GM23338 (cell line): ENCODE results near the gene VENTX. TPM values are rescaled to one million over a fixed set of nuclear protein-coding genes. Genes with fewer than 3 reads are reported as not detected.

ENCODE experiments used
- ATAC-seq: fragments of 200-7000 bp; cut with Tn5 transposase; 3 replicates; pipeline ENCODE4 v1.9.1; 2020
- DNase-seq: peaks from one replicate; pipeline ENCODE4 v3.0.0-alpha.2; 2015; ENCODE audit warnings: low spot score
- H2AFZ ChIP-seq: fragments of 200-600 bp; sonication (generic); 2 replicates; pipeline ENCODE4 v1.8.0; 2016; ENCODE audit warnings: antibody characterized with exemption, mild to moderate bottlenecking, moderate library complexity
- H3F3A ChIP-seq: fragments of 200-600 bp; sonication (generic); replicated peaks from 2 replicates; pipeline ENCODE4 v1.8.0; 2017; ENCODE audit warnings: antibody characterized with exemption, mixed run types, low read depth
- H3K27ac ChIP-seq: fragments of 200-600 bp; sonication (generic); 2 replicates; pipeline ENCODE4 v1.6.1; 2016; ENCODE audit warnings: low read depth
- H3K27me3 ChIP-seq: fragments of 200-600 bp; sonication (generic); 2 replicates; pipeline ENCODE4 v1.8.0; 2016; ENCODE audit warnings: mild to moderate bottlenecking, mixed run types, moderate library complexity; ENCODE audit not compliant: insufficient read depth
- H3K36me3 ChIP-seq: fragments of 200-600 bp; sonication (generic); 2 replicates; pipeline ENCODE4 v1.8.0; 2016; ENCODE audit warnings: mild to moderate bottlenecking; ENCODE audit not compliant: insufficient read depth
- H3K4me1 ChIP-seq: fragments of 200-600 bp; sonication (generic); 2 replicates; pipeline ENCODE4 v1.8.0; 2016; ENCODE audit warnings: mild to moderate bottlenecking, moderate library complexity; ENCODE audit not compliant: insufficient read depth
- H3K4me2 ChIP-seq: fragments of 200-600 bp; sonication (generic); 2 replicates; pipeline ENCODE4 v1.7.1; 2017; ENCODE audit warnings: mixed run types
- H3K4me3 ChIP-seq: fragments of 200-600 bp; sonication (generic); 2 replicates; pipeline ENCODE4 v1.6.1; 2016; ENCODE audit warnings: mixed run types
- H3K79me2 ChIP-seq: fragments of 200-600 bp; sonication (generic); replicated peaks from 2 replicates; pipeline ENCODE4 v1.8.0; 2017; ENCODE audit warnings: mild to moderate bottlenecking; ENCODE audit not compliant: insufficient read depth
- H3K9me2 ChIP-seq: fragments of 200-600 bp; sonication (generic); 2 replicates; pipeline ENCODE4 v1.8.0; 2017; ENCODE audit not compliant: insufficient read depth
- H4K20me1 ChIP-seq: fragments of 200-600 bp; sonication (generic); replicated peaks from 2 replicates; pipeline ENCODE4 v1.8.0; 2017; ENCODE audit warnings: mild to moderate bottlenecking; ENCODE audit not compliant: insufficient read depth
- H3K27ac Mint-ChIP-seq: 2 replicates; pipeline ENCODE4 v1.8.0; 2020; ENCODE audit warnings: inconsistent platforms, mild to moderate bottlenecking, moderate library complexity, mixed read lengths
- H3K27me3 Mint-ChIP-seq: 3 replicates; pipeline ENCODE4 v1.8.0; 2022; ENCODE audit warnings: low read depth, mild to moderate bottlenecking, moderate library complexity, mixed read lengths, inconsistent platforms; ENCODE audit not compliant: insufficient read depth, poor library complexity
- H3K36me3 Mint-ChIP-seq: 3 replicates; pipeline ENCODE4 v1.8.0; 2021; ENCODE audit warnings: low read depth, mild to moderate bottlenecking, inconsistent platforms, moderate library complexity, mixed read lengths
- H3K4me1 Mint-ChIP-seq: 3 replicates; pipeline ENCODE4 v1.8.0; 2020; ENCODE audit warnings: mild to moderate bottlenecking, inconsistent platforms, mixed read lengths
- H3K4me3 Mint-ChIP-seq: 3 replicates; pipeline ENCODE4 v1.8.0; 2021; ENCODE audit warnings: moderate library complexity, mild to moderate bottlenecking, inconsistent platforms, mixed read lengths
- H3K9me3 Mint-ChIP-seq: 3 replicates; pipeline ENCODE4 v1.8.0; 2020; ENCODE audit warnings: moderate library complexity, mild to moderate bottlenecking, inconsistent platforms, mixed read lengths
- CREB1 ChIP-seq: fragments of 250-450 bp; sonication (Bioruptor Pico); IDR thresholded peaks from 2 replicates; pipeline ENCODE4 v1.5.0; 2020; ENCODE audit warnings: low read depth, mild to moderate bottlenecking, moderate library complexity
- EZH2 ChIP-seq: fragments of 200-600 bp; sonication (generic); IDR thresholded peaks from one replicate; pipeline ENCODE4 v1.8.0; 2017; ENCODE audit warnings: antibody characterized with exemption, mild to moderate bottlenecking, low read depth; ENCODE audit not compliant: unreplicated experiment
- EZH2phosphoT487 ChIP-seq: fragments of 200-600 bp; sonication (generic); IDR thresholded peaks from one replicate; pipeline ENCODE4 v1.8.1; 2018; ENCODE audit warnings: antibody characterized with exemption; ENCODE audit not compliant: unreplicated experiment
- JUNB ChIP-seq: IDR thresholded peaks from one replicate; pipeline ENCODE4 v1.6.1; 2016; ENCODE audit warnings: antibody characterized with exemption; ENCODE audit not compliant: unreplicated experiment
- NANOG ChIP-seq: IDR thresholded peaks from 2 replicates; pipeline ENCODE4 v1.6.1; 2016; ENCODE audit warnings: antibody characterized with exemption, borderline replicate concordance
- STAT1 ChIP-seq: IDR thresholded peaks from one replicate; pipeline ENCODE4 v1.6.1; 2016; ENCODE audit warnings: antibody characterized with exemption; ENCODE audit not compliant: unreplicated experiment
- ZNF114 ChIP-seq: fragments of 250-450 bp; sonication (Bioruptor Pico); IDR thresholded peaks from 2 replicates; pipeline ENCODE4 v1.5.0; 2020; ENCODE audit warnings: mild to moderate bottlenecking, moderate library complexity
- ZNF331 ChIP-seq: fragments of 250-450 bp; sonication (Bioruptor Pico); IDR thresholded peaks from 2 replicates; pipeline ENCODE4 v1.5.0; 2020; ENCODE audit warnings: low read depth, mild to moderate bottlenecking, moderate library complexity
- polyA plus RNA-seq: library from polyadenylated mRNA; unstranded; fragments of >200 nt; fragmentation: Nextera tagmentation; extraction: Ambion mirVana; gene quantifications from 2 replicates; pipeline ENCODE4 v1.2.1, GENCODE V29; 2016
- total RNA-seq: library from RNA; depleted of rRNA; stranded (reverse); fragments of >200 nt; shearing (Covaris generic); gene quantifications from 2 replicates; pipeline ENCODE4 v1.2.3, GENCODE V29; 2014
- TF ChIP-seq, protein P1 (sequence below): IDR thresholded peaks from 2 replicates; pipeline ENCODE4 v1.6.1; 2016; ENCODE audit warnings: antibody characterized with exemption
- TF ChIP-seq, protein P2 (sequence below): IDR thresholded peaks from one replicate; pipeline ENCODE4 v1.6.1; 2018; ENCODE audit warnings: antibody characterized with exemption; ENCODE audit not compliant: unreplicated experiment
- TF ChIP-seq, protein P3 (sequence below), 2 experiments: fragments of 200-600 bp in 1 of 2; sonication (generic) in 1 of 2; conservative IDR thresholded peaks; 2 replicates each; pipeline versions ENCODE4 v1.5.1 to v1.6.1; 2016 to 2017; ENCODE audit warnings: antibody characterized with exemption in 2 of 2, low read depth in 2 of 2, mild to moderate bottlenecking in 2 of 2, moderate library complexity in 1 of 2

VENTX gene
- total and polyA plus RNA-seq, 2 experiments from 2014 or later = 4.8 to 8.1 TPM

DNA sequence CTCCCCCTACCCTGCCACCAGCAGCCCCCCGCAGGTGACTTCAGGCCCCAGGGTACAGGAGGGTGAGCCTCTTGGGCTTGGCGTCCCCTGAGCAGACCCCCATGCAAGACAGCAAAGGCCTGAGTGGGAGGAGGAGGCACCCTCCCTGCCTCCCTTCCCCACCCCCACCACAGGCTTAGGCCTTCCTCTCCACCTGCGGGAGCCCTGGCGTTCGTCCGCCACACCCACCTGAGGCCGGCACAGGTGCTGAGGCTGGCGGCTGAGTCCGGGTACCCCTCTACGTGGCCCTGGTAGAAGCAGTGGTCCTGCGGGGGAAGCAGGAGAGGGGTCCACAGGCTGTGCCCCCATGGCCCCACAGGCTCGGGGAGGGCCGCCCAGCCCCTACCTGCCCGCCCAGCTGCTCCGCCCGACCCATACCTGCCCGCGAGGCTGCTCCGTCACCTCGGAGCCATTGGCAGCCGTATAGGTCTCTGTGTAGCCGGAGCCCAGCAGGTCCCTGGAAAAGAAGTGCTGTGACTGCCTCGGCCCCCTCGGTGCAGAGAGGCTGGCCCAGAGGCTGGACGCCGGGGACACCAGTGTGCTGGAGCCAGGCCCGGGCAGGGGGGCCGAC is 36.0 kb downstream of the VENTX start:
- H3K4me2 ChIP-seq = no peak overlapping the region
- no peak overlapping the region for H3K4me3 Mint-ChIP-seq
- no peaks in the 10 kb centered on the region for H3K36me3 ChIP-seq
- H3K9me2 ChIP-seq = no peaks in the 10 kb centered on the region
- H3K27me3 Mint-ChIP-seq = peaks cover 5% of the 10 kb centered on the region
- no peaks in the 10 kb centered on the region for H4K20me1 ChIP-seq
- no peaks in the 10 kb centered on the region for H3K79me2 ChIP-seq
- no peak for DNase-seq
- H3K27me3 ChIP-seq = no peaks in the 10 kb centered on the region
- no peak overlapping the region for H3K27ac ChIP-seq
- H3K4me1 ChIP-seq = no peaks in the 10 kb centered on the region
- TF ChIP-seq ZNF331 = no peak
- TF ChIP-seq CREB1 (CRISPR knock-in tag) = no peak
- no peak for TF ChIP-seq EZH2
- TF ChIP-seq, protein P1, sequence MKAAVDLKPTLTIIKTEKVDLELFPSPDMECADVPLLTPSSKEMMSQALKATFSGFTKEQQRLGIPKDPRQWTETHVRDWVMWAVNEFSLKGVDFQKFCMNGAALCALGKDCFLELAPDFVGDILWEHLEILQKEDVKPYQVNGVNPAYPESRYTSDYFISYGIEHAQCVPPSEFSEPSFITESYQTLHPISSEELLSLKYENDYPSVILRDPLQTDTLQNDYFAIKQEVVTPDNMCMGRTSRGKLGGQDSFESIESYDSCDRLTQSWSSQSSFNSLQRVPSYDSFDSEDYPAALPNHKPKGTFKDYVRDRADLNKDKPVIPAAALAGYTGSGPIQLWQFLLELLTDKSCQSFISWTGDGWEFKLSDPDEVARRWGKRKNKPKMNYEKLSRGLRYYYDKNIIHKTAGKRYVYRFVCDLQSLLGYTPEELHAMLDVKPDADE = no peak
- no peak for TF ChIP-seq STAT1
- TF ChIP-seq JUNB = no peak
- TF ChIP-seq EZH2phosphoT487 = no peak
- no peak for ATAC-seq
- H3K9me3 Mint-ChIP-seq = no peaks in the 10 kb centered on the region
- no peaks in the 10 kb centered on the region for H3F3A ChIP-seq
- peaks cover 4% of the 10 kb centered on the region; the same call in 2 of the 3 replicates for H3K4me1 Mint-ChIP-seq
- no peak overlapping the region for H3K27ac Mint-ChIP-seq
- no peak overlapping the region for H2AFZ ChIP-seq
- H3K4me3 ChIP-seq = no peak overlapping the region
- no peaks in the 10 kb centered on the region for H3K36me3 Mint-ChIP-seq

DNA sequence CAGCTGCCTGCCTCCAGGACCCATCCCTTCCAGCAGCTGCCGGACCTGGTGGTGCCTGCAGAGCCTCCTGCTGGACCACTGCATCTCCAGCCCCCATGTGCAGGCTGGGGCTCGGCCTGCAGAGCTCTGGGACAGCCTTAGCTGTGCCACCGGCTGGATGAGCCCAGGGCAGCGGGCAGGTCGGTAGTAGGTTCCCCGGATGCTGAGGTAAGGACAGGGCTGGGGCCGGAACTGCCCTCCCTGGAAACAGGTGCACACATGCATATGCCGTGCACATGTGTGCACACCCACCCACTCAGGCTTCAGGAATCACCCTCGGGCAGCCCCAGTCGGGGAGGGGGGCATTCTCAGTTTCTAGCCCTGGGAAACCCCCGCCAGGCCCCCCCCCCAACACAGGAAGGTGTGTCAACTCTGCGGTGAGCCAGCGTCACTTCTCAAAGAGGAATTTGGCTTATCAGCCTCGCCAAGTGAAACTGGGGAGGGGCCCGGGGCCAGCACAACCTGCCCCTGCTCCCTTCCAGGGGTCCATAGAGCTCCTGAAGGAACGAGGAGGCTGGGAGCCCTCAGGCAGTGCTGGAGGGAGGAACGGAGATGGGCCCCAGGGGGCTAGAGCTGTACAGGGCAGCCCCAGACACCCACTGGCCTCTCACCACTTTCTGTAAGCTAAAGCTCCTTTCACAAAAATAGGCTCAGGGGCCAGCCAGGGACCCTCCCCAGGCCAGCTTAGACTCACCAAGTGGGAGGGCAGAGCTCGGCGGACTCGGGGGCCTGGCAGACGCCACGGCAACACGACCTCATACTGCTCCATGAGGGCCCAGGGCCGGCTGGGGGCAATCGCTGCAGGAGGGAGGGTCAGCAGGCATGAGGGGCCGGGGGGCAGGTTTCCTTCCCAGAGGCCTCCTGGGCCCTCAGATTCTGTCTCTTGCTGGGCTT is 37.4 kb downstream of the VENTX start:
- ATAC-seq (no peak), DNase-seq (no peak)
- H3F3A ChIP-seq = no peaks in the 10 kb centered on the region
- H3K4me1 ChIP-seq = no peaks in the 10 kb centered on the region
- H4K20me1 ChIP-seq = no peaks in the 10 kb centered on the region
- TF ChIP-seq EZH2phosphoT487 (no peak), EZH2 (no peak), ZNF114 (no peak), NANOG (no peak), STAT1 (no peak)
- TF ChIP-seq, protein P2, sequence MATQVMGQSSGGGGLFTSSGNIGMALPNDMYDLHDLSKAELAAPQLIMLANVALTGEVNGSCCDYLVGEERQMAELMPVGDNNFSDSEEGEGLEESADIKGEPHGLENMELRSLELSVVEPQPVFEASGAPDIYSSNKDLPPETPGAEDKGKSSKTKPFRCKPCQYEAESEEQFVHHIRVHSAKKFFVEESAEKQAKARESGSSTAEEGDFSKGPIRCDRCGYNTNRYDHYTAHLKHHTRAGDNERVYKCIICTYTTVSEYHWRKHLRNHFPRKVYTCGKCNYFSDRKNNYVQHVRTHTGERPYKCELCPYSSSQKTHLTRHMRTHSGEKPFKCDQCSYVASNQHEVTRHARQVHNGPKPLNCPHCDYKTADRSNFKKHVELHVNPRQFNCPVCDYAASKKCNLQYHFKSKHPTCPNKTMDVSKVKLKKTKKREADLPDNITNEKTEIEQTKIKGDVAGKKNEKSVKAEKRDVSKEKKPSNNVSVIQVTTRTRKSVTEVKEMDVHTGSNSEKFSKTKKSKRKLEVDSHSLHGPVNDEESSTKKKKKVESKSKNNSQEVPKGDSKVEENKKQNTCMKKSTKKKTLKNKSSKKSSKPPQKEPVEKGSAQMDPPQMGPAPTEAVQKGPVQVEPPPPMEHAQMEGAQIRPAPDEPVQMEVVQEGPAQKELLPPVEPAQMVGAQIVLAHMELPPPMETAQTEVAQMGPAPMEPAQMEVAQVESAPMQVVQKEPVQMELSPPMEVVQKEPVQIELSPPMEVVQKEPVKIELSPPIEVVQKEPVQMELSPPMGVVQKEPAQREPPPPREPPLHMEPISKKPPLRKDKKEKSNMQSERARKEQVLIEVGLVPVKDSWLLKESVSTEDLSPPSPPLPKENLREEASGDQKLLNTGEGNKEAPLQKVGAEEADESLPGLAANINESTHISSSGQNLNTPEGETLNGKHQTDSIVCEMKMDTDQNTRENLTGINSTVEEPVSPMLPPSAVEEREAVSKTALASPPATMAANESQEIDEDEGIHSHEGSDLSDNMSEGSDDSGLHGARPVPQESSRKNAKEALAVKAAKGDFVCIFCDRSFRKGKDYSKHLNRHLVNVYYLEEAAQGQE = no peak
- TF ChIP-seq, protein P3, sequence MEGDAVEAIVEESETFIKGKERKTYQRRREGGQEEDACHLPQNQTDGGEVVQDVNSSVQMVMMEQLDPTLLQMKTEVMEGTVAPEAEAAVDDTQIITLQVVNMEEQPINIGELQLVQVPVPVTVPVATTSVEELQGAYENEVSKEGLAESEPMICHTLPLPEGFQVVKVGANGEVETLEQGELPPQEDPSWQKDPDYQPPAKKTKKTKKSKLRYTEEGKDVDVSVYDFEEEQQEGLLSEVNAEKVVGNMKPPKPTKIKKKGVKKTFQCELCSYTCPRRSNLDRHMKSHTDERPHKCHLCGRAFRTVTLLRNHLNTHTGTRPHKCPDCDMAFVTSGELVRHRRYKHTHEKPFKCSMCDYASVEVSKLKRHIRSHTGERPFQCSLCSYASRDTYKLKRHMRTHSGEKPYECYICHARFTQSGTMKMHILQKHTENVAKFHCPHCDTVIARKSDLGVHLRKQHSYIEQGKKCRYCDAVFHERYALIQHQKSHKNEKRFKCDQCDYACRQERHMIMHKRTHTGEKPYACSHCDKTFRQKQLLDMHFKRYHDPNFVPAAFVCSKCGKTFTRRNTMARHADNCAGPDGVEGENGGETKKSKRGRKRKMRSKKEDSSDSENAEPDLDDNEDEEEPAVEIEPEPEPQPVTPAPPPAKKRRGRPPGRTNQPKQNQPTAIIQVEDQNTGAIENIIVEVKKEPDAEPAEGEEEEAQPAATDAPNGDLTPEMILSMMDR (conservative IDR thresholded peaks at IDR 0.05; ENCODE audit: low read depth in 2 of 2) = peak in 1 of 2 experiments; percentile 18; a peak in 1 of 4 replicates
- H3K27me3 ChIP-seq = no peaks in the 10 kb centered on the region
- no peak overlapping the region for H3K4me3 ChIP-seq
- Mint-ChIP-seq H3K36me3 (no peaks in the 10 kb centered on the region), H3K4me3 (no peak overlapping the region), H3K4me1 (peaks cover 4% of the 10 kb centered on the region; the same call in 2 of the 3 replicates), H3K9me3 (no peaks in the 10 kb centered on the region), H3K27me3 (peaks cover 3% of the 10 kb centered on the region), H3K27ac (no peak overlapping the region)
- no peaks in the 10 kb centered on the region for H3K36me3 ChIP-seq
- H3K9me2 ChIP-seq = no peaks in the 10 kb centered on the region
- no peaks in the 10 kb centered on the region for H3K79me2 ChIP-seq
- no peak overlapping the region for H3K4me2 ChIP-seq
- no peak overlapping the region for H2AFZ ChIP-seq
- no peak overlapping the region for H3K27ac ChIP-seq
